HG02970 (cell line): ENCODE data around the gene TMEM43.

Source experiments
- ATAC-seq: cut with Tn5 transposase; IDR thresholded peaks from one replicate; pipeline ENCODE4 v1.9.1; 2021; ENCODE audit warnings: mild to moderate bottlenecking, moderate library complexity, moderate number of reproducible peaks; ENCODE audit not compliant: unreplicated experiment, low FRiP score

The TMEM43 gene

GRCh38 chr3:14121859-14122258, 3.0 kb upstream of the TMEM43 start:
- no peak for ATAC-seq

DNA sequence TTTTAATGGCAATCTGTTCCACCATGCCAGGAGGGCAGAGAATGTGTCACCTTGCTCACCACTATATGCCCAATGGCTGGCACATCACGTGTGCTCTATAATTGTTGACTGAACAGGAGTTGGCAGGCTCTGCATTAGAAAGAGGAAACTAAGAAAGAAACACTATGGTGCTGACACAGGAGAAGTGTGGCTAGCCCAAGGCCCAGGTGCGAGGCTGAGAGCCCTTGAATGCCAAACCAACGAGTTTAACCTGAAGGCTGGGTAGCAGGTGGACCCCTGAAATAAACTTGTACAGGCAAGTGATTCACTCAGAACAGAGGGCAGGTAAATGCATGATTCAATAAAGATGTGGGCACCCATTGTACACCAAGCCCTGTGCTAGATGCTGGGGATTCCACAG, 2.6 kb upstream of the TMEM43 start:
- ATAC-seq: no peak

DNA sequence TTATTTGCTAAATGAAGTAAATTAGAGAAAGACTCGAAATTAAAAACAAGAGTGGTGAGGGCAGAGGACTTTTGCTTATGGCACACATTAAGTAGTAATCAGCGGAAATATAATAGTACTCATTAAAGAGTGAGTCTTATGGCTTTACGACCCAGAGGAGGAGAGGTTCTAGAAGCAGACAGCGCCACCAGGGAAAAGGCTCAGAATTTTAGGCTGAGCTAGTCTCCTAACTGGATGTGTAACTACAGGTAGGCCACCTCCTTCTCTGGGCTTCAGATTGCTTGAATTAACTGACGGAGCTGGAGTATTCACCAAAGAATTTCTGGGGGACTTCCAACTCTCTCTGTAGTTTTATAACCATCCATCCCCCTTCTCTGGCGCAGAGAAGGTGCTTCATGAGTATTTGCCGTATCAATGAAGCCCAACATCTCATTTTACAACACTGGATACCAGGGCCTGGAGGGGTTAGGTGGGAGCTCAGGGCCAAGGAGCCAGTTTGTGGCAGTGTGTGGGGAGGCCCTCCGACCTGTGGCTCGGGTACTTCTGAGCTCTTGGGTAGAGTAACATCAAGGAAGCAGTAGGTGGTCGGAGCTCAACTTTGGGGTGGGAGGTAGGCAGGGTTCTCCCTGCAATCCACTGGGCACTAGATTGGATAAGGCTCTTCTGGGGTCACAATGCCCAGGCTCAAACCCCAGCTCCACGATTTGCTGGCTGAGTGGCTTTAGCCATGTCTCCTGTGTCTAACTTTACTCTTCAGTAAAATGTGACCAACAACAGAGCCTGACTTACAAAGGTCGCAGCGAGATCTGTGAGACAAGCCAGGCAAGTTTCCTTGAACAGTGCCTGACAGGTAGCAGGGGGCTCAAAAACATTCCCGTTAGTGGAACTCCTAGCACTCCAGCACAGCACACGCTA, 1.3 kb upstream of the TMEM43 start:
- ATAC-seq: no peak

DNA sequence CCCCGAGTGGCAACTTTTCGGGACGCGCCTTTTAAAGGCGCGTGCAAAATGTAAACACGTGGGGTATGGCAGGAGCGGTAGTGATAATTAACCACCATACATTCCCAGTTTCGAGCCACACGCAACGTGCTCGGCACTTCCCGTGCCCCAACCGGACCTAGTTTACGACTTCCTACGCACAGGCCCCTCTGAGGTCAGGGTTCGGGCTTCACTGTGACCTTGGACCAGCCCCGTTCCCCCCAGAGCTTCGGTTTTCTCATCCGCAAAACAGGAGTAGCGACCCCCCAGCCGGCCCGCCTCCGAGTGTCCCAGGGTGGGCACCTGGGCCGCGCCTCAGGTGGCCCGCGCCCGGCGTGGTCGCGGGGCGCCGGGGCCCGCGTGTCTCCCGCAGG, 633 bp upstream of the TMEM43 start:
- ATAC-seq: peak; percentile 32

- peak; percentile 9 for ATAC-seq
Measured at GRCh38 chr3:14125193-14126016, 553 bp downstream of the TMEM43 start.

- ATAC-seq: no peak
Measured at GRCh38 chr3:14126017-14126886, 1.4 kb downstream of the TMEM43 start.

DNA sequence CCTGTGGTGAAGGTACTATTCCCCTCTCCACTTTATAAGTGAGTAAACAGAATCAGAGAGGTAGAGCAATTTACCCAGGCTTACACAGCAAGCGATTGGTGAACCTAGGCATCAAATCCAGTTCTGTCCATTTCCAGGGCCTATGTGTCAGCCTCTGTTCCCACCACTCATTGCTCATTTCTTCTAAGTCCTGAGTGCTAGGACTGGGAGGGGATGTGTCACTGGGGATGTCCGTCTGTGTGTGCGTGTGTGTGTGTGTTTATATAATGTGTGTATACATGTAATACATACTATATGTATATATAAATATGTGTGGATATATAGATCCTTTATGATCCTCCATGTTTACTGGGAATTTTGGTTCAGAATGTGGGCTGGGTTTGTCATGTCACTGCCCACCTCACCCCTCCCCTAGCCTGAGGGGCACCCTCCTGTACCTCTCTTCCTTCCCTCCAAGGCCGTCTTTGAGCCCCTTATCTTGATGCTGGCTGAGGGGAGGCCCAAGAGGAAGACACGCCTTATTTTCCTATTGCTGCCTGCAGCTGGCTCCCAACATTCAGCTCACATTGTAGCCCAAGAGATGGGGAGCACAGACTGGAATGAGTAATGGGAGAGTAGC, 2.1 kb downstream of the TMEM43 start:
- no peak for ATAC-seq

- ATAC-seq: no peak
Measured at GRCh38 chr3:14127516-14128161, 2.8 kb downstream of the TMEM43 start.

DNA sequence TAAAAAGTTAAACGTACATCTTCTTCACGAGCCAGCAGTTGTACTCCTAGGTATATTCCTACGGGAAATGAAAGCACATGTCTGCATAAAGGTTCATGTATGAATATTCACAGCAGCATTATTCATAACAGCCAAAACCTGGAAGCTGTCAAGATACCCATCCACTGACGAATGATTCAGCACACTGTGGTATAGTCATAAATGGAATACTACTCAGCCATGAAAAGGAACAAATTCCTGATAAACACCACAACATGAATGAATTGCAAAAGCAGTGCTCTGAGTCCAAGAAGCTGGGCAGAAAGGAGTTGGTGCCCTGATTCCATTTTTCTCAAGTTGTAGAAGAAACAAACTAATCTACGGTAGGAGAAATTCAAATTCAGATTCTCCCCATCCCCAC, 3.9 kb downstream of the TMEM43 start:
- no peak for ATAC-seq

DNA sequence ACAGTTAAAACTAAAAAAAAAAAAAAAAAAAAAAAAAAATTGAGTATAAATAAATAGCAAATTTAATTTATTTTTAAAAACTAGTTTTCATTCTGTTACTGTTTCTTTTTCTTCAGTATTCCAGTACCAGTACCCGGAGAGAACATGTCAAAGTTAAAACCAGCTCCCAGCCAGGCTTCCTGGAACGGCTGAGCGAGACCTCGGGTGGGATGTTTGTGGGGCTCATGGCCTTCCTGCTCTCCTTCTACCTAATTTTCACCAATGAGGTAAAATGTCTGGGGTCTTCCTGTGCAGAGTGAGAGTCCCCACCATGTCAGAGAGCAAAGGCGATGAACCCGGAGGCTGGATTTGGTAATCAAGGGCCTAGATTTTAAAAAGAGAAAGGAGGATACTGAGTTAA, 4.4 kb downstream of the TMEM43 start:
- ATAC-seq: no peak

DNA sequence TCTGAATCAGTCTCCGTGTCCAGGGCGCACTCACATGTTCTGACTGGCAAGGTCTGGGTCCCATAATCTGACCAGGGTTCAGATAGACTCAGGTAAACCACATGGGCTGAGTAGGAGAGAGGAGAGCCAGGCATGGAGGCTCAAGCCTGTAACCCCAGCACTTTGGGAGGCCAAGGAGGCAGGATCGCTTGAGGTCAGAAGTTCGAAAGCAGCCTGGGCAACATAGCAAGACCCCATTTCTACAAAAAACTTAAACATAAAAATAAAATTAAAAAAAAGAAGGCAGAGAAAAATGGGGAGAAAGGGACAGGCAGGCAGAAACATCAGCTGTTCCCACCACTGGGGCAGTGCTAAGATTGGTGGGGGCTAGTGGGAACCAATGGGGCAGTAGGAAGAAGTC, 5.4 kb downstream of the TMEM43 start:
- no peak for ATAC-seq

DNA sequence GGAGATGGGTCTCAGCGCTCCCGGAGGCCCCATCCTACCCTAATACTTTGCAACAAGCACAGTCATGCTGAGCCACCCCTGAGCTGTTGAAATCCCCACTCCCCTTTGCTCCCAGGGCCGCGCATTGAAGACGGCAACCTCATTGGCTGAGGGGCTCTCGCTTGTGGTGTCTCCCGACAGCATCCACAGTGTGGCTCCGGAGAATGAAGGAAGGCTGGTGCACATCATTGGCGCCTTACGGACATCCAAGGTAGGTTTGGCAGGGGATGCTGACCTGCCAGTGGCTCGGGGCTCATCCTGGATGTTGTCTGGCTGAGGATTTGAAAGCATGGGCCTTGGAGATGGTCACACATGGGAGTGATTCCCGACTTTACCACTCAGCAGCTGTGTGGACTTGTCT, 5.9 kb downstream of the TMEM43 start:
- no peak for ATAC-seq

- no peak for ATAC-seq
Measured at GRCh38 chr3:14131134-14131533, 6.3 kb downstream of the TMEM43 start.

DNA sequence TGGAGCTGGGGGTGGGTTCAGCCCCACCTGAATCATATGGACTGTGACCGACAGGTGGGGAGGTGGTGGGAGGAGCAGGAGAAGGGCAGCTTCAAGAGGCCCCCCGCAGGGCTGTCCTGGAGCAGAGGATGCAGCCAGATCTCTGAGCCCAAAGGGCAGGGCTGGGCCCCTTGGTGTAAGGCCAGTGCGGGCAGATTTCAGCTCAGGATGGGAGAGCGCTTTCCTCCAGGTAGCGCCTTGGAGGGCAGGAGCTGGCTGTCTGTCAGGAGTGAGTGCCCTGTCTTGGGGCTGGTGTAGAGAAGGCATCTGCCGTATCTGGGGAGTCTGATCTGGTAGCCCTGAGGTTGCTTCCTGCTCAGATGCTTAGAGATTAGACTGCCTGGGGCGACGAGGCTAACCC, 7.3 kb downstream of the TMEM43 start:
- no peak for ATAC-seq

- no peak for ATAC-seq
Measured at GRCh38 chr3:14132689-14133088, 7.8 kb downstream of the TMEM43 start.

DNA sequence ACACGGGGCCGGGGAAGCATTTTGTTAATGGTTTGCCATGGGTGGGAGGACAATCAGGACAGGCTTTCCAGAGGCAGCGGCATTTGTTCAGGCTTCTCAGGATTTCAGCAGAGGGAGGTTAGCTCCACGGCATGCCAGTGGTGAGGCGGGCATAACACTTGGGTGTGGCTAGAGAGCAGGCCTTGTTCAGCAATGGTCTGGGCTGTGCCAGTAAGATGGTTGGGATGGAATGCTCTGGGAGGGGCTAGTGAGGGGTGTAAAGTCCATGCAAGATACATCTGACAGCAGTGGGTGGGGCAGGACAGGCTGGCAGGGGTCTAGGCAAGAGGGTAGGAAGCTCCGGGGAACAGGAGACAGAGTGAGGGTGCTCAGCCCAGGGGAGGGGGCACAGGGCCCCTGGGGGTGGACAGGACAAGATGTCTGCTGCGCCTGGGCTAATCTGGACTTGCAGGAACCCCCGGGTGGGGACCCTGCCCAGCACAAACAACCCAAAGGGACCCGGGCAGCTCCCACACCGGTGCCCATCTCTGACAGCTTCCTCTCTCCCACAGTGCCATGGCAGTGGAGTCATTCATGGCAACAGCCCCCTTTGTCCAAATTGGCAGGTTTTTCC, 8.4 kb downstream of the TMEM43 start:
- ATAC-seq: no peak

DNA sequence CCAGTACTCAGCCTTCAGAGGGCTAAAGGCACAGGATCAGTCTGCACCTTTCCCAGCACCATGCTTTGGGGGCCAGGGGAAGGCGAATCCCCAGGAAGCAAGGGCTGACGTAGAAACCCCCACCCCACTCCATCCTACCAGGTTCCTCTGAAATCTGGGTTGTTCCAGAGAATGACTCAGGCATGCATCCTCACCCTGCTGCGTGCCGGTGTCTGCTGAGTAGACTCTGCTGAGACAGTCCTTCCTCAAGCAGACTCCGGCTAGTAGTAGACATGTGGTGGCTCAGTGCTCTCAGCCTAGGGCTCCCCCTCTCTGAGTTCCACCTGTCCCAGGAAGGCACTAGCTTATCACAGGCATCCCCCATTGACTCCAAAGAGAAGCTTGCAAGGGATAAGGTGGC, 9.0 kb downstream of the TMEM43 start:
- no peak for ATAC-seq

DNA sequence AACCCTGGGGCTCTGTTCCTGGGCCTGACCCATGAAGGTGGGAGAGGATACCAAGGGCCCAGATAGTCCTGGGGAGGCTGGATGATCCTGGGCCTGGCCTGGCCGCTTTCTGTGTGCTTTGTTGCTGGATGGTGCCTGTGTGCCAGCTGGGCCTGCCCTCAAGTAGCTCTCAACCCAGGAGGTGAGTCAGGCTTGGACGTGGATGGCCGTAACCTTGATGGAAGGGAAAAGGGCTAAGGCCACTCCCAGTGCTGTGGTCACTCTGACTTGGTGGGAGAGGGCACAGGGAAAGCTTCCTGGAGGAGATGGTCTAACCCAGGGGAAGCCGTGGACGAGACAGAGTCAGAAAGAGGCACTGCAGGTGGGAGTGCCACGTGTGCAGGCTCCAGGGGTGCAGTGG, 9.4 kb downstream of the TMEM43 start:
- ATAC-seq: no peak

GRCh38 chr3:14135581-14135980, 10.7 kb downstream of the TMEM43 start:
- ATAC-seq: no peak
